HFFc6 (cell line): ENCODE results near the gene SRRM5. TPM values are rescaled to one million over a fixed set of nuclear protein-coding genes. Genes with fewer than 3 reads are reported as not detected.

Experiments used
- DNase-seq: peaks from one replicate; pipeline ENCODE4 v3.0.0-alpha.2; 2018
- H3K27ac Mint-ChIP-seq: 2 replicates; pipeline ENCODE4 v1.8.0; 2020; ENCODE audit warnings: mild to moderate bottlenecking, mixed read lengths
- H3K27me3 Mint-ChIP-seq: 2 replicates; pipeline ENCODE4 v1.8.0; 2021; ENCODE audit warnings: mild to moderate bottlenecking, moderate library complexity, mixed read lengths; ENCODE audit not compliant: insufficient read depth
- H3K36me3 Mint-ChIP-seq: 2 replicates; pipeline ENCODE4 v1.8.0; 2021; ENCODE audit warnings: low read depth, mixed read lengths
- H3K4me1 Mint-ChIP-seq: 2 replicates; pipeline ENCODE4 v1.8.0; 2020; ENCODE audit warnings: low read depth, mixed read lengths
- H3K4me3 Mint-ChIP-seq: 2 replicates; pipeline ENCODE4 v1.8.0; 2020; ENCODE audit warnings: mild to moderate bottlenecking, moderate library complexity, mixed read lengths
- H3K9me3 Mint-ChIP-seq: 2 replicates; pipeline ENCODE4 v1.8.0; 2020; ENCODE audit warnings: mild to moderate bottlenecking, mixed read lengths
- CTCF ChIP-seq: fragments of 200-600 bp; sonication (generic); IDR thresholded peaks from 2 replicates; pipeline ENCODE4 v1.5.0; 2021; ENCODE audit warnings: antibody characterized with exemption, mild to moderate bottlenecking
- total RNA-seq, 6 experiments: library from RNA; stranded (reverse); fragmentation: NEBNext Ultra II Directional; extraction: Animal tissue kit (Norgen Biotek cat#: 25700); gene quantifications; 2 replicates in 1 of 6; 3 replicates in 5 of 6; pipeline ENCODE4 v1.2.3, GENCODE V29; 2021

The SRRM5 gene
- total RNA-seq, 6 experiments from 2014 or later, result 0.11 to 0.31 (median 0.21) TPM; not detected in 1

GRCh38 chr19:43622070-43622469 lies 10.2 kb downstream of the SRRM5 start:
- Mint-ChIP-seq H3K27me3 (peaks cover 5% of the 10 kb centered on the region), H3K4me1 (peaks cover 21% of the 10 kb centered on the region), H3K9me3 (no peaks in the 10 kb centered on the region), H3K27ac (no peak overlapping the region), H3K4me3 (no peak overlapping the region), H3K36me3 (no peaks in the 10 kb centered on the region)
- DNase-seq, result no peak
- TF ChIP-seq CTCF, result no peak

GRCh38 chr19:43622956-43623355 lies 11.1 kb downstream of the SRRM5 start:
- Mint-ChIP-seq H3K9me3 (no peaks in the 10 kb centered on the region), H3K27ac (no peak overlapping the region), H3K4me3 (no peak overlapping the region)

GRCh38 chr19:43623889-43624670 lies 12.2 kb downstream of the SRRM5 start:
- DNase-seq, result no peak
- no peak overlapping the region; the same call in 1 of the 2 replicates for H3K27ac Mint-ChIP-seq

More at GRCh38 chr19:43622956-43623355, 11.1 kb downstream of the SRRM5 start:
- Mint-ChIP-seq H3K36me3 (no peaks in the 10 kb centered on the region), H3K4me1 (peaks cover 21% of the 10 kb centered on the region), H3K27me3 (peaks cover 5% of the 10 kb centered on the region)
- TF ChIP-seq CTCF, result no peak
- DNase-seq, result no peak

GRCh38 chr19:43624933-43625332 lies 13.0 kb downstream of the SRRM5 start:
- no peak overlapping the region for H3K27ac Mint-ChIP-seq
- H3K9me3 Mint-ChIP-seq, result no peaks in the 10 kb centered on the region
- no peak overlapping the region for H3K4me3 Mint-ChIP-seq

More at GRCh38 chr19:43623889-43624670, 12.2 kb downstream of the SRRM5 start:
- Mint-ChIP-seq H3K36me3 (no peaks in the 10 kb centered on the region), H3K9me3 (no peaks in the 10 kb centered on the region), H3K27me3 (peaks cover 5% of the 10 kb centered on the region), H3K4me3 (no peak overlapping the region), H3K4me1 (peaks cover 15% of the 10 kb centered on the region)
- no peak for TF ChIP-seq CTCF

GRCh38 chr19:43625918-43626579 lies 14.2 kb downstream of the SRRM5 start:
- no peaks in the 10 kb centered on the region for H3K9me3 Mint-ChIP-seq
- H3K36me3 Mint-ChIP-seq, result no peaks in the 10 kb centered on the region
- H3K4me3 Mint-ChIP-seq, result no peak overlapping the region
- TF ChIP-seq CTCF, result no peak
- no peaks in the 10 kb centered on the region for H3K4me1 Mint-ChIP-seq
- DNase-seq, result no peak
- no peak overlapping the region for H3K27ac Mint-ChIP-seq
- H3K27me3 Mint-ChIP-seq, result peaks cover 2% of the 10 kb centered on the region

More at GRCh38 chr19:43624933-43625332, 13.0 kb downstream of the SRRM5 start:
- Mint-ChIP-seq H3K36me3 (no peaks in the 10 kb centered on the region), H3K27me3 (peaks cover 2% of the 10 kb centered on the region; the same call in 1 of the 2 replicates), H3K4me1 (peaks cover 11% of the 10 kb centered on the region)
- no peak; the same call in 1 of the 2 replicates for TF ChIP-seq CTCF
- no peak for DNase-seq
